RWPE2 (cell line): ENCODE data around the gene MAP2K7.

Experiments used
- ATAC-seq: fragments of 200-7000 bp; cut with Tn5 transposase; 3 replicates; pipeline ENCODE4 v1.9.1; 2021; ENCODE audit warnings: low read depth
- DNase-seq: peaks from one replicate; pipeline ENCODE4 v3.0.0-alpha.2; 2020; ENCODE audit warnings: low spot score
- H3K27ac ChIP-seq: fragments of 450-650 bp; 2 replicates; pipeline ENCODE4 v1.5.1; 2017; ENCODE audit warnings: mild to moderate bottlenecking; ENCODE audit not compliant: poor library complexity, severe bottlenecking
- H3K27me3 ChIP-seq: fragments of 250-450 bp; sonication (Bioruptor Pico); 2 replicates; pipeline ENCODE4 v1.5.1; 2021; ENCODE audit warnings: mild to moderate bottlenecking, moderate library complexity; ENCODE audit not compliant: insufficient read depth, poor library complexity, severe bottlenecking
- H3K36me3 ChIP-seq: fragments of 250-450 bp; sonication (Bioruptor Pico); 2 replicates; pipeline ENCODE4 v1.5.1; 2020; ENCODE audit warnings: low read depth, mild to moderate bottlenecking, moderate library complexity
- H3K4me1 ChIP-seq: fragments of 250-450 bp; sonication (Bioruptor Pico); 2 replicates; pipeline ENCODE4 v1.5.1; 2021; ENCODE audit warnings: mild to moderate bottlenecking, moderate library complexity; ENCODE audit not compliant: insufficient read depth, poor library complexity, severe bottlenecking
- H3K4me3 ChIP-seq: fragments of 250-450 bp; sonication (Bioruptor Pico); 2 replicates; pipeline ENCODE4 v1.5.1; 2021; ENCODE audit warnings: mild to moderate bottlenecking, moderate library complexity; ENCODE audit not compliant: severe bottlenecking
- H3K9me3 ChIP-seq: fragments of 250-450 bp; sonication (Bioruptor Pico); 2 replicates; pipeline ENCODE4 v1.5.1; 2021; ENCODE audit warnings: mild to moderate bottlenecking, moderate library complexity; ENCODE audit not compliant: severe bottlenecking
- CTCF ChIP-seq: fragments of 450-650 bp; IDR thresholded peaks from one replicate; pipeline ENCODE4 v1.5.1; 2017; ENCODE audit warnings: mild to moderate bottlenecking, moderate library complexity; ENCODE audit not compliant: poor library complexity, severe bottlenecking

MAP2K7 gene

GRCh38 chr19:7868326-7868670 is 35.4 kb upstream of the MAP2K7 start:
- no peaks in the 10 kb centered on the region for H3K9me3 ChIP-seq
- no peaks in the 10 kb centered on the region for H3K27me3 ChIP-seq
- TF ChIP-seq CTCF, result no peak
- ATAC-seq (no peak), DNase-seq (peak; percentile 50)
- H3K4me3 ChIP-seq, result peak overlapping the region; percentile 36
- H3K27ac ChIP-seq, result no peak overlapping the region
- peaks cover 3% of the 10 kb centered on the region for H3K4me1 ChIP-seq
- H3K36me3 ChIP-seq, result no peaks in the 10 kb centered on the region

DNA sequence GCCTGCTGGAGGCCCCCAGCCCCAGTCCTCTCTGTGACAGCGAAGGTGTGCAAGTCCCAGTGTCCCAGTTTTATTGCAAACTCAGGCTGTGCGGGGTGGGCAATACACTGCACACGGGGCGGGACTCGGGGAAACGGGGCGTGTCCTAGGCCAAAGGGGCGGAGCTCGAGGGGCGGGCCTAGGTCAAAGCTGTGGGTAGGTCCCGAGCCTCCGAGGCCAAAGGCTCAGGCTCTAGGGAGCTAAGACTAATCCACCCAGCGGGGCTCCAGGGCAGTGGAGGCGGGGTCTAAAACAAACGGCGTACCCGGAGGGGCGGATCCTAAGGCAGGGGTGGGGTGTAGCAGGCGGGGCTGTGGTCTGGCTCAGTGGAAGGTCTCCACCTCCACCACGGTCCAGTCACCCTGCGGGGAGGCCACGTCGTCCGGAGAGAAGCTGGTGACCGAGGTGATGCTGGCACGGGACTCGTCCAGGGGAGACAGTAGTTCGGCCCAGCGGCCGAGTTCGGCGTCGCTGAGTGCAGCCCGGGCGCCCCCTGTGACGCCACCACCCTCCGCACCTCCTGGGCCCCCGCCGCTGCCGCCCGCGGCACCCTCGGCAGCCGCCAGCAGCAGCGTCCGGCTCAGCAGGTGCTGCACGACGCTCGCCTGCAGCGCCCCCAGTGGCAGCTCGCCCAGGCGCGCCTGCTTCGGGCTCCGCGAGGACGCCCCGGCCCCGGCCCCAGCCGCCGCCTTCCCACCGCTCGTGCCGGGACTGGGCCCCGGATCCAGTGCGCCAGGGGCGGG is 34.8 kb upstream of the MAP2K7 start:
- Histone ChIP-seq H3K9me3 (no peaks in the 10 kb centered on the region), H3K4me3 (peak overlapping the region; percentile 36), H3K27me3 (no peaks in the 10 kb centered on the region), H3K36me3 (no peaks in the 10 kb centered on the region), H3K4me1 (peaks cover 3% of the 10 kb centered on the region), H3K27ac (no peak overlapping the region)
- ATAC-seq, result peak; percentile 48
- DNase-seq, result peak; percentile 83
- TF ChIP-seq CTCF, result peak; percentile 89

GRCh38 chr19:7869453-7869909 is 34.2 kb upstream of the MAP2K7 start:
- Histone ChIP-seq H3K27ac (no peak overlapping the region), H3K36me3 (no peaks in the 10 kb centered on the region), H3K4me1 (peaks cover 3% of the 10 kb centered on the region), H3K27me3 (peaks cover 1% of the 10 kb centered on the region), H3K4me3 (peak overlapping the region; percentile 36), H3K9me3 (no peaks in the 10 kb centered on the region)
- ATAC-seq (peak; percentile 33), DNase-seq (peak; percentile 75)
- TF ChIP-seq CTCF, result peak; percentile 70

GRCh38 chr19:7869910-7870511 is 33.7 kb upstream of the MAP2K7 start:
- Histone ChIP-seq H3K9me3 (no peaks in the 10 kb centered on the region), H3K27ac (no peak overlapping the region), H3K27me3 (peaks cover 6% of the 10 kb centered on the region), H3K36me3 (no peaks in the 10 kb centered on the region), H3K4me1 (peaks cover 3% of the 10 kb centered on the region), H3K4me3 (peak overlapping the region; percentile 36)
- peak; percentile 87 for DNase-seq
- peak; percentile 17 for ATAC-seq
- no peak for TF ChIP-seq CTCF
